Neural cell (in vitro differentiated cells): Measurements from ENCODE around the gene EPHA6. TPM values are rescaled to one million over a fixed set of nuclear protein-coding genes. Genes with fewer than 3 reads are reported as not detected.
A peak's percentile ranks its signal among the peaks of the same experiment; 100 is the strongest.

Experiments
- H2AFZ ChIP-seq: fragments of 200-600, 300-800 bp; sonication (generic), shearing (Covaris generic); 2 replicates; pipeline ENCODE4 v1.6.0; 2014; ENCODE audit warnings: low read depth, mild to moderate bottlenecking, antibody characterized with exemption, low read length, moderate library complexity
- H3F3A ChIP-seq: fragments of 200-600 bp; shearing (Covaris generic); 2 replicates; pipeline ENCODE4 v1.6.1; 2016; ENCODE audit warnings: mild to moderate bottlenecking, moderate library complexity, mixed read lengths, antibody characterized with exemption, low read length; ENCODE audit not compliant: insufficient read depth, poor library complexity, severe bottlenecking
- H3K27ac ChIP-seq: fragments of 200-600, 300-800 bp; sonication (generic), shearing (Covaris generic); 2 replicates; pipeline ENCODE4 v1.5.1; 2014; ENCODE audit warnings: mild to moderate bottlenecking, low read length, moderate library complexity
- H3K27me3 ChIP-seq: fragments of 300-800, 200-600 bp; sonication (generic), shearing (Covaris generic); 2 replicates; pipeline ENCODE4 v1.6.0; 2014; ENCODE audit warnings: mild to moderate bottlenecking, low read depth, low read length, moderate library complexity; ENCODE audit not compliant: insufficient read depth
- H3K36me3 ChIP-seq: fragments of 300-800, 200-600 bp; sonication (generic), shearing (Covaris generic); 2 replicates; pipeline ENCODE4 v1.5.1; 2014; ENCODE audit warnings: mild to moderate bottlenecking, antibody characterized with exemption, low read length, moderate library complexity; ENCODE audit not compliant: insufficient read depth
- H3K4me2 ChIP-seq: fragments of 300-800, 200-600 bp; sonication (generic), shearing (Covaris generic); 2 replicates; pipeline ENCODE4 v1.6.0; 2014; ENCODE audit warnings: mild to moderate bottlenecking, low read length
- H3K4me3 ChIP-seq: fragments of 300-800, 200-600 bp; sonication (generic), shearing (Covaris generic); 2 replicates; pipeline ENCODE4 v1.5.1; 2014; ENCODE audit warnings: mild to moderate bottlenecking, low read length, moderate library complexity
- H3K79me2 ChIP-seq: fragments of 200-600 bp; shearing (Covaris generic); replicated peaks from 2 replicates; pipeline ENCODE4 v1.6.0; 2014; ENCODE audit warnings: mild to moderate bottlenecking, low read length, moderate library complexity; ENCODE audit not compliant: insufficient read depth
- H3K9ac ChIP-seq: fragments of 300-800, 200-600 bp; sonication (generic), shearing (Covaris generic); 2 replicates; pipeline ENCODE4 v1.6.1; 2016; ENCODE audit warnings: mild to moderate bottlenecking, low read length, mixed read lengths
- H3K9me2 ChIP-seq: fragments of 200-600 bp; shearing (Covaris generic); 2 replicates; pipeline ENCODE4 v1.6.1; 2016; ENCODE audit warnings: mild to moderate bottlenecking, low read length, mixed read lengths; ENCODE audit not compliant: insufficient read depth
- H3K9me3 ChIP-seq: fragments of 200-600, 300-800 bp; sonication (generic), shearing (Covaris generic); 2 replicates; pipeline ENCODE4 v1.6.1; 2016; ENCODE audit warnings: mild to moderate bottlenecking, mixed run types, low read length, moderate library complexity, mixed read lengths
- H4K20me1 ChIP-seq: fragments of 200-600 bp; shearing (Covaris generic); 2 replicates; pipeline ENCODE4 v1.6.1; 2016; ENCODE audit warnings: mild to moderate bottlenecking, mixed run types; ENCODE audit not compliant: insufficient read depth
- EP300 ChIP-seq: fragments of 450-650 bp; conservative IDR thresholded peaks from 2 replicates; pipeline ENCODE4 v1.6.1; 2014; ENCODE audit warnings: antibody characterized with exemption, mild to moderate bottlenecking, moderate library complexity; ENCODE audit not compliant: poor library complexity, severe bottlenecking
- EZH2 ChIP-seq: fragments of 200-600, 300-800 bp; shearing (Covaris generic), sonication (generic); IDR thresholded peaks from 2 replicates; pipeline ENCODE4 v1.6.1; 2014; ENCODE audit warnings: antibody characterized with exemption, low read length, borderline replicate concordance, mild to moderate bottlenecking; ENCODE audit not compliant: insufficient read depth, poor library complexity, severe bottlenecking
- MXI1 ChIP-seq: fragments of 450-650 bp; conservative IDR thresholded peaks from 2 replicates; pipeline ENCODE4 v1.6.1; 2014; ENCODE audit warnings: antibody characterized with exemption, mild to moderate bottlenecking; ENCODE audit not compliant: poor library complexity, severe bottlenecking
- POLR2AphosphoS5 ChIP-seq: IDR thresholded peaks from 2 replicates; pipeline ENCODE4 v1.6.1; 2012
- RAD21 ChIP-seq: fragments of 450-650 bp; conservative IDR thresholded peaks from 2 replicates; pipeline ENCODE4 v1.6.1; 2014; ENCODE audit warnings: antibody characterized with exemption, mild to moderate bottlenecking, moderate library complexity
- SMC3 ChIP-seq: fragments of 450-650 bp; conservative IDR thresholded peaks from 2 replicates; pipeline ENCODE4 v1.6.1; 2014; ENCODE audit warnings: antibody characterized with exemption, mild to moderate bottlenecking, moderate library complexity; ENCODE audit not compliant: poor library complexity
- TAF1 ChIP-seq: IDR thresholded peaks from 2 replicates; pipeline ENCODE4 v1.6.1; 2012; ENCODE audit warnings: low read depth
- polyA plus RNA-seq: library from polyadenylated mRNA; depleted of rRNA; stranded (reverse); fragments of >200 nt; gene quantifications from 2 replicates; pipeline ENCODE4 v1.2.3, GENCODE V29; 2014
- TF ChIP-seq, protein P1 (sequence below): fragments of 450-650 bp; IDR thresholded peaks from 2 replicates; pipeline ENCODE4 v1.5.1; 2014; ENCODE audit warnings: antibody characterized with exemption, mild to moderate bottlenecking, moderate library complexity; ENCODE audit not compliant: poor library complexity, severe bottlenecking
- TF ChIP-seq, protein P2 (sequence below): IDR thresholded peaks from 2 replicates; pipeline ENCODE4 v1.6.1; 2012; ENCODE audit warnings: borderline replicate concordance

The EPHA6 gene
- polyA plus RNA-seq, 1 donor from 2014 or later: 0.56 TPM

DNA sequence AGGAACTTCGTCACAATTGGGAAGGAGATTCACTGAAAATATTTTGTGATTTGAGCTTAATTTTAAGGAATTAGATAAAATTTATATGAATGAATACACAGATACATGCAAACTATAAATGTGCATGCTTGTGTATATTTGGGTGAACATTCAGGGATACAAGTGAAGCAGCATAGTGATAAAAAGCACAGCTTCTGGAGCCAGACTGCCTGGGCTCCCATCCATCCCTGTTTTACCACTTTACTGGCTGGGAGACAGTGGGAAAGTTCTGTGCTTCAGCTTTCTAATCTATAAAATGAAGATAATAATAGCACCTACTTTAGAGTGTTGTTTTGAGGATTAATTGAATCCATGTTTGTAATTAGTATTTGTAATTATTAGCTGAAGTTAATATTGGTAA, 8.1 kb upstream of the EPHA6 start:
- Histone ChIP-seq H3K9ac (no peak overlapping the region), H3K27ac (no peak overlapping the region), H3F3A (no peaks in the 10 kb centered on the region), H4K20me1 (no peaks in the 10 kb centered on the region), H3K27me3 (peaks cover 4% of the 10 kb centered on the region), H3K4me3 (no peak overlapping the region), H3K4me2 (no peak overlapping the region), H3K9me2 (no peaks in the 10 kb centered on the region), H3K79me2 (no peaks in the 10 kb centered on the region), H2AFZ (no peak overlapping the region), H3K9me3 (no peaks in the 10 kb centered on the region), H3K36me3 (no peaks in the 10 kb centered on the region)
- TF ChIP-seq, protein P1, sequence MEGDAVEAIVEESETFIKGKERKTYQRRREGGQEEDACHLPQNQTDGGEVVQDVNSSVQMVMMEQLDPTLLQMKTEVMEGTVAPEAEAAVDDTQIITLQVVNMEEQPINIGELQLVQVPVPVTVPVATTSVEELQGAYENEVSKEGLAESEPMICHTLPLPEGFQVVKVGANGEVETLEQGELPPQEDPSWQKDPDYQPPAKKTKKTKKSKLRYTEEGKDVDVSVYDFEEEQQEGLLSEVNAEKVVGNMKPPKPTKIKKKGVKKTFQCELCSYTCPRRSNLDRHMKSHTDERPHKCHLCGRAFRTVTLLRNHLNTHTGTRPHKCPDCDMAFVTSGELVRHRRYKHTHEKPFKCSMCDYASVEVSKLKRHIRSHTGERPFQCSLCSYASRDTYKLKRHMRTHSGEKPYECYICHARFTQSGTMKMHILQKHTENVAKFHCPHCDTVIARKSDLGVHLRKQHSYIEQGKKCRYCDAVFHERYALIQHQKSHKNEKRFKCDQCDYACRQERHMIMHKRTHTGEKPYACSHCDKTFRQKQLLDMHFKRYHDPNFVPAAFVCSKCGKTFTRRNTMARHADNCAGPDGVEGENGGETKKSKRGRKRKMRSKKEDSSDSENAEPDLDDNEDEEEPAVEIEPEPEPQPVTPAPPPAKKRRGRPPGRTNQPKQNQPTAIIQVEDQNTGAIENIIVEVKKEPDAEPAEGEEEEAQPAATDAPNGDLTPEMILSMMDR: no peak
- TF ChIP-seq TAF1 (no peak), EP300 (no peak), POLR2AphosphoS5 (no peak), MXI1 (no peak), RAD21 (no peak), SMC3 (no peak), EZH2 (no peak)
- TF ChIP-seq, protein P2, sequence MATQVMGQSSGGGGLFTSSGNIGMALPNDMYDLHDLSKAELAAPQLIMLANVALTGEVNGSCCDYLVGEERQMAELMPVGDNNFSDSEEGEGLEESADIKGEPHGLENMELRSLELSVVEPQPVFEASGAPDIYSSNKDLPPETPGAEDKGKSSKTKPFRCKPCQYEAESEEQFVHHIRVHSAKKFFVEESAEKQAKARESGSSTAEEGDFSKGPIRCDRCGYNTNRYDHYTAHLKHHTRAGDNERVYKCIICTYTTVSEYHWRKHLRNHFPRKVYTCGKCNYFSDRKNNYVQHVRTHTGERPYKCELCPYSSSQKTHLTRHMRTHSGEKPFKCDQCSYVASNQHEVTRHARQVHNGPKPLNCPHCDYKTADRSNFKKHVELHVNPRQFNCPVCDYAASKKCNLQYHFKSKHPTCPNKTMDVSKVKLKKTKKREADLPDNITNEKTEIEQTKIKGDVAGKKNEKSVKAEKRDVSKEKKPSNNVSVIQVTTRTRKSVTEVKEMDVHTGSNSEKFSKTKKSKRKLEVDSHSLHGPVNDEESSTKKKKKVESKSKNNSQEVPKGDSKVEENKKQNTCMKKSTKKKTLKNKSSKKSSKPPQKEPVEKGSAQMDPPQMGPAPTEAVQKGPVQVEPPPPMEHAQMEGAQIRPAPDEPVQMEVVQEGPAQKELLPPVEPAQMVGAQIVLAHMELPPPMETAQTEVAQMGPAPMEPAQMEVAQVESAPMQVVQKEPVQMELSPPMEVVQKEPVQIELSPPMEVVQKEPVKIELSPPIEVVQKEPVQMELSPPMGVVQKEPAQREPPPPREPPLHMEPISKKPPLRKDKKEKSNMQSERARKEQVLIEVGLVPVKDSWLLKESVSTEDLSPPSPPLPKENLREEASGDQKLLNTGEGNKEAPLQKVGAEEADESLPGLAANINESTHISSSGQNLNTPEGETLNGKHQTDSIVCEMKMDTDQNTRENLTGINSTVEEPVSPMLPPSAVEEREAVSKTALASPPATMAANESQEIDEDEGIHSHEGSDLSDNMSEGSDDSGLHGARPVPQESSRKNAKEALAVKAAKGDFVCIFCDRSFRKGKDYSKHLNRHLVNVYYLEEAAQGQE: no peak

DNA sequence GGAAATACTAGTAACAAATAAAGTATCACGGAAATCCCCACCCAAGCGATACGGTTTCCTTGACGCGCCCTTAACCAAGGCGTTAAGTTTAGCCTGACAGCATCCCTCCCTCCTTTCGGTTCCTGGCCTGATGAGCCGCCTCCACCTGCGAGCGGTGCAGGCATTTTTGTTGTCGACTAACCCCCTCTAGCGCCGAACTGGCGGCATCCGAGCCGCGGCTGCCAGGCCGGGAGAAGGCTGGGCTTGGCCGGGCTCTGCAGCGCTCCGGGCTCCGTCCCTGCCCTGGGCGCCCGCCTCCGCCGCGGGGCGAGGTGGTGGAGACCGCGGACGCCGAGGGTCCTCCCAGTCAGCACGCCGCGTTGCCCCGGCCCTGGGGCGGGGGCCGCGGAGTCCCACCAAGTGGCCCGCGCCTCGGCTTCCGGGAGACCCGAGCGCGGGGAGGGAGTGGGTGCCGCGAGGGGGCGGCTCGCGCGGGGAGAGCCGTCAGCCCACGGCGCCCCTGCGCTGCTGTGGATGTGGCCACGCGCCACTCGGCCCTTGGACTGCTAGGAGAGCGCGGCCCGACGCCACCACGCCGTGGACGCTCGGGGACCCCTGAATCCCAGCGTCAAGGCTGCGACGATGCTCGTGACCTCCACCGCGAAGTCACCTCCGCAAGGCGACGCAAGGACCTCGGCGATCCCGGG, 1.1 kb upstream of the EPHA6 start:
- Histone ChIP-seq H3F3A (no peaks in the 10 kb centered on the region), H3K4me2 (peak overlapping the region; percentile 89), H3K79me2 (no peaks in the 10 kb centered on the region), H3K27ac (no peak overlapping the region), H4K20me1 (no peaks in the 10 kb centered on the region), H3K9ac (peak overlapping the region; percentile 46), H2AFZ (no peak overlapping the region), H3K4me3 (peak overlapping the region; percentile 82), H3K9me2 (no peaks in the 10 kb centered on the region), H3K27me3 (peaks cover 38% of the 10 kb centered on the region), H3K36me3 (no peaks in the 10 kb centered on the region), H3K9me3 (no peaks in the 10 kb centered on the region)
- TF ChIP-seq MXI1 (peak; percentile 50), RAD21 (peak; percentile 90), EP300 (peak; percentile 41), POLR2AphosphoS5 (no peak), TAF1 (no peak), EZH2 (no peak), SMC3 (peak; percentile 87)
- TF ChIP-seq, protein P1: peak; percentile 92
- TF ChIP-seq, protein P2: peak; percentile 28
